HepG2 (cell line): ENCODE measurements around the gene HNRNPM.

Experiments used
- FOXM1 ChIP-seq: sonication (generic); formaldehyde crosslinking; IDR thresholded peaks from 2 replicates; pipeline ENCODE4 v1.5.0; 2020; ENCODE audit warnings: missing genetic modification reagents
- IRF9 ChIP-seq: sonication (generic); formaldehyde crosslinking; IDR thresholded peaks from 2 replicates; pipeline ENCODE4 v1.8.0; 2022; ENCODE audit warnings: missing genetic modification reagents, mild to moderate bottlenecking, borderline replicate concordance
- JUN ChIP-seq: sonication (generic); formaldehyde crosslinking; IDR thresholded peaks from 2 replicates; pipeline ENCODE4 v1.4.0; 2020; ENCODE audit warnings: mild to moderate bottlenecking, missing genetic modification reagents
- ZNF318 ChIP-seq: sonication (generic); formaldehyde crosslinking; IDR thresholded peaks from 2 replicates; pipeline ENCODE4 v1.4.0; 2020; ENCODE audit warnings: mild to moderate bottlenecking, missing genetic modification reagents
- TF ChIP-seq, protein P1 (sequence below): IDR thresholded peaks from 2 replicates; pipeline ENCODE4 v1.6.1; 2016; ENCODE audit warnings: mild to moderate bottlenecking
- TF ChIP-seq, protein P2 (sequence below): sonication (generic); formaldehyde crosslinking; IDR thresholded peaks from 2 replicates; pipeline ENCODE4 v1.5.0; 2020; ENCODE audit warnings: mild to moderate bottlenecking, missing genetic modification reagents, moderate library complexity

DNA sequence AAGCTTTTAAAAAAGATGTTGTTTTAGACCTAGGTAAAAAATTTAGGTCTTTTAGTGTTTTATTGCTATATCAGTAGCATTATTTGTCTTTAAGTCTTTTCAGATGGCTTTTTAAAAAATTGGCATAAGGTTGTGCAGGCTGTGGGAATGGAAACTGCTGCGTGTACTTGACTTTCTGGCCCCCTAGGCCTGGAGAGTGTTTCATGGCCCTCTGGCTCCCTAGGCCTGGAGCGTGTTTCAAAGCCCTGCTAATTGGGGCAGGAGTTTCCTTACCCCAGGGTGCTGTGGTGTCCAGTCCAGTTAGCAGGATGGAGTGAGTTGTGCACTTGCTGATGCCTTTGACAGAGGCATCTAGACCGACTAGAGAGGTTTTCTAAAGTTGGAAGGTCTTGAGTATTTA lies 33.8 kb downstream of the HNRNPM start:
- TF ChIP-seq, protein P1, sequence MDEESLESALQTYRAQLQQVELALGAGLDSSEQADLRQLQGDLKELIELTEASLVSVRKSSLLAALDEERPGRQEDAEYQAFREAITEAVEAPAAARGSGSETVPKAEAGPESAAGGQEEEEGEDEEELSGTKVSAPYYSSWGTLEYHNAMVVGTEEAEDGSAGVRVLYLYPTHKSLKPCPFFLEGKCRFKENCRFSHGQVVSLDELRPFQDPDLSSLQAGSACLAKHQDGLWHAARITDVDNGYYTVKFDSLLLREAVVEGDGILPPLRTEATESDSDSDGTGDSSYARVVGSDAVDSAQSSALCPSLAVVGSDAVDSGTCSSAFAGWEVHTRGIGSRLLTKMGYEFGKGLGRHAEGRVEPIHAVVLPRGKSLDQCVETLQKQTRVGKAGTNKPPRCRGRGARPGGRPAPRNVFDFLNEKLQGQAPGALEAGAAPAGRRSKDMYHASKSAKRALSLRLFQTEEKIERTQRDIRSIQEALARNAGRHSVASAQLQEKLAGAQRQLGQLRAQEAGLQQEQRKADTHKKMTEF (CRISPR knock-in tag) = no peak
- TF ChIP-seq ZNF318 (CRISPR knock-in tag) (no peak), JUN (CRISPR knock-in tag) (no peak), FOXM1 (no peak), IRF9 (CRISPR knock-in tag) (no peak)
- TF ChIP-seq, protein P2, sequence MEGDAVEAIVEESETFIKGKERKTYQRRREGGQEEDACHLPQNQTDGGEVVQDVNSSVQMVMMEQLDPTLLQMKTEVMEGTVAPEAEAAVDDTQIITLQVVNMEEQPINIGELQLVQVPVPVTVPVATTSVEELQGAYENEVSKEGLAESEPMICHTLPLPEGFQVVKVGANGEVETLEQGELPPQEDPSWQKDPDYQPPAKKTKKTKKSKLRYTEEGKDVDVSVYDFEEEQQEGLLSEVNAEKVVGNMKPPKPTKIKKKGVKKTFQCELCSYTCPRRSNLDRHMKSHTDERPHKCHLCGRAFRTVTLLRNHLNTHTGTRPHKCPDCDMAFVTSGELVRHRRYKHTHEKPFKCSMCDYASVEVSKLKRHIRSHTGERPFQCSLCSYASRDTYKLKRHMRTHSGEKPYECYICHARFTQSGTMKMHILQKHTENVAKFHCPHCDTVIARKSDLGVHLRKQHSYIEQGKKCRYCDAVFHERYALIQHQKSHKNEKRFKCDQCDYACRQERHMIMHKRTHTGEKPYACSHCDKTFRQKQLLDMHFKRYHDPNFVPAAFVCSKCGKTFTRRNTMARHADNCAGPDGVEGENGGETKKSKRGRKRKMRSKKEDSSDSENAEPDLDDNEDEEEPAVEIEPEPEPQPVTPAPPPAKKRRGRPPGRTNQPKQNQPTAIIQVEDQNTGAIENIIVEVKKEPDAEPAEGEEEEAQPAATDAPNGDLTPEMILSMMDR (CRISPR knock-in tag) = no peak
